Type B pancreatic cell (in vitro differentiated cells): ENCODE measurements around the gene TGM6. TPM values are rescaled to one million over a fixed set of nuclear protein-coding genes. Genes with fewer than 3 reads are reported as not detected.

ENCODE experiments used
- DNase-seq: peaks from one replicate; pipeline ENCODE4 v3.0.0; 2021; ENCODE audit warnings: mixed read lengths; ENCODE audit not compliant: unreplicated experiment; ENCODE audit errors: extremely low spot score
- H3K27ac Mint-ChIP-seq: 2 replicates; pipeline ENCODE4 v1.8.0; 2021; ENCODE audit warnings: mild to moderate bottlenecking, mixed read lengths
- H3K27me3 Mint-ChIP-seq: 2 replicates; pipeline ENCODE4 v1.8.0; 2021; ENCODE audit warnings: mixed read lengths
- H3K36me3 Mint-ChIP-seq: 2 replicates; pipeline ENCODE4 v1.8.0; 2021; ENCODE audit warnings: mixed read lengths
- H3K4me1 Mint-ChIP-seq: one replicate; pipeline ENCODE4 v1.8.0; 2021; ENCODE audit warnings: mixed read lengths; ENCODE audit not compliant: unreplicated experiment
- H3K4me3 Mint-ChIP-seq: 2 replicates; pipeline ENCODE4 v1.8.0; 2021; ENCODE audit warnings: mild to moderate bottlenecking, mixed read lengths
- H3K9me3 Mint-ChIP-seq: 2 replicates; pipeline ENCODE4 v1.8.0; 2021; ENCODE audit warnings: mixed read lengths
- CTCF ChIP-seq: fragments of 200-600 bp; sonication (generic); conservative IDR thresholded peaks from 2 replicates; pipeline ENCODE4 v1.5.0; 2021; ENCODE audit warnings: antibody characterized with exemption, mild to moderate bottlenecking
- total RNA-seq: library from RNA; stranded (reverse); gene quantifications from 2 replicates; pipeline ENCODE4 v1.2.1, GENCODE V29; 2021; ENCODE audit warnings: low replicate concordance

The TGM6 gene
- total RNA-seq, 1 donor from 2014 or later, result not detected

DNA sequence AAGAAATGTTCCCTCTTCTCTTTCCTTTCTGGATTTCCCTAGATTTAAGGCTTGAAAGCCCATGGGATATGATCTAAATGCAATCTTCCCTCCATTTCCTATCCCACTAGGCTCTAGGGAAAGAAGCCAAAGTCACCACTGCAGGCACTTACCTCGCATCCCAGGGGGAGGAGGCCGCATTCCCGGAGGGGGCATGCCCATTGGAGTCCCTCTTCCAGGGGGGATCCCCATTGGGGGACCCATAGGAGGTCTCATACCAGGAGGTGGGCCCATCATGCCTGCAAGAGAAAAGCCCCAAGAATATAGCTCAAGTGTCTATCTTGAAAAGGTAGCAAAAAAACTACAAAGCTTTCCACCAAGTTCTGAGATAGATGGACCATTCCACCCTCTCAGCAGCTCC is 81.8 kb downstream of the TGM6 start:
- peaks cover 63% of the 10 kb centered on the region for H3K36me3 Mint-ChIP-seq
- peaks cover 2% of the 10 kb centered on the region for H3K4me1 Mint-ChIP-seq
- no peaks in the 10 kb centered on the region for H3K27me3 Mint-ChIP-seq
- no peak overlapping the region for H3K27ac Mint-ChIP-seq
- DNase-seq, result no peak
- H3K4me3 Mint-ChIP-seq, result no peak overlapping the region
- no peaks in the 10 kb centered on the region for H3K9me3 Mint-ChIP-seq
- no peak for TF ChIP-seq CTCF

GRCh38 chr20:2463616-2464365 is 83.1 kb downstream of the TGM6 start:
- Mint-ChIP-seq H3K27ac (no peak overlapping the region), H3K27me3 (no peaks in the 10 kb centered on the region), H3K4me1 (peaks cover 13% of the 10 kb centered on the region), H3K9me3 (no peaks in the 10 kb centered on the region), H3K4me3 (no peak overlapping the region), H3K36me3 (peaks cover 68% of the 10 kb centered on the region)
- TF ChIP-seq CTCF, result no peak
- no peak for DNase-seq

DNA sequence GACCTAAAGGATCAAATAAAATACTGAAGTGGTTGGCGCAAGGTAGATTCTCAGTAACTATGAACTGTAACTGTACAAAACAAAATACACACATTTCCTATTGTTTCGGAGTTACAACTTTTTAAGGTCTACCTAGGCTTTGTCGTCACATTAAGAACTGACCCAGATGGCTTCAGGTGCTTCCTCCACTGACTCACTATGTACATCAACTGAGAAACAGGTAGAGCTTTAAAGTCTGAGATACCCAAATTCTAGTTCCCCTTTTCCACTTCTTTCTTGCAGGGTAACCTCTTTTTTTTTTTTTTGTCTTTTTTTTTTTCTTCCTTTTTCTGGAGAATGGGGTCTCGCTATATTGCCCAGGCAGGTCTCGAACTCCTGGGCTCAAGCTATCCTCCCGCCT is 84.4 kb downstream of the TGM6 start:
- TF ChIP-seq CTCF, result no peak
- Mint-ChIP-seq H3K9me3 (no peaks in the 10 kb centered on the region), H3K4me1 (peaks cover 22% of the 10 kb centered on the region), H3K27me3 (no peaks in the 10 kb centered on the region), H3K27ac (no peak overlapping the region), H3K36me3 (peaks cover 62% of the 10 kb centered on the region), H3K4me3 (no peak overlapping the region)
- DNase-seq, result no peak

GRCh38 chr20:2467412-2467811 is 86.7 kb downstream of the TGM6 start:
- H3K36me3 Mint-ChIP-seq, result peaks cover 56% of the 10 kb centered on the region
- no peaks in the 10 kb centered on the region for H3K27me3 Mint-ChIP-seq
- DNase-seq, result no peak
- H3K4me1 Mint-ChIP-seq, result peaks cover 28% of the 10 kb centered on the region
- peak overlapping the region; percentile 17 for H3K27ac Mint-ChIP-seq
- TF ChIP-seq CTCF, result no peak
- no peaks in the 10 kb centered on the region for H3K9me3 Mint-ChIP-seq
- H3K4me3 Mint-ChIP-seq, result peak overlapping the region; percentile 55

DNA sequence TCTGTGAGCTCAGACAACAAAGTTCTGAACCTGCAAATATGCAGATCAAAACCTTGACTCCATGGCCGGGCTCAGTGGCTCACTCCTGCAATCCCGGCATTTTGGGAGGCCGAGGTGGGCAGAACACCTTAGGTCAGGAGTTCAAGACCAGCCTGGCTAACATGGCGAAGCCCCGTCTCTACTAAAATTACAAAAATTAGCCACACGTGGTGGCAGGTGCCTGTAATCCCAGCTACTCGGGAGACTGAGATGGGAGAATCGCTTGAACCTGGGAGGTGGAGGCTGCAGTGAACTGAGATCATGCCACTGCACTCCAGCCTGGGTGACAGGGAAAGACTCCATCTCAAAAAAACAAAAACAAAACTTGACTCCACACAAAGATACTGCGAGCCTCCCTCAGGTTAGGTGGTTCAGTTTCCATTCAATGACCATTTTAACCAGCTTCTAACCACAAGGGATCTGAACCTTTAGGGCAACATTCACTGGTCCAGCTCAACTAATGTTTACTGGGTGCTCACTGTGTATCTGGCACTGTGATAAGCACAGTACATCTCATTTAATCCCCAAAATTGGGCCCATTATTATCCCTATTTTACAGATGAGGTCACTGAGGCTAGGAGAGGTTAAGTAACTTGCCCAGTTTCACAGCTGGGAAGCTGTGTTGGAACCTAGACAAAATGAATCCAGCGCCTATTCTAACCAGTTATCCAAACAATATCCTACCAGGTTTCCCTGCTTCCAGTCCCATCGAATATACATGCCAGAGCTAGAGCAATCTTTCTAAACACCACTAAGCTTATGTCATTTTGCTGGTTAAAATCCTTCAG is 88.1 kb downstream of the TGM6 start:
- no peaks in the 10 kb centered on the region for H3K9me3 Mint-ChIP-seq
- peaks cover 28% of the 10 kb centered on the region for H3K4me1 Mint-ChIP-seq
- H3K27ac Mint-ChIP-seq, result peak overlapping the region; percentile 44
- no peak for TF ChIP-seq CTCF
- peak overlapping the region; percentile 99 for H3K4me3 Mint-ChIP-seq
- no peaks in the 10 kb centered on the region for H3K27me3 Mint-ChIP-seq
- no peak for DNase-seq
- H3K36me3 Mint-ChIP-seq, result peaks cover 44% of the 10 kb centered on the region
